Heart left ventricle (tissue), 16 donors: ENCODE data around the gene SORBS2. TPM values are rescaled to one million over a fixed set of nuclear protein-coding genes. Genes with fewer than 3 reads are reported as not detected.

Source experiments
- ATAC-seq, 4 donors: fragments of 200-7000 bp; cut with Tn5 transposase; one replicate each; pipeline ENCODE4 v1.9.1; 2020 to 2022; ENCODE audit warnings: moderate library complexity in 4 of 4, mild to moderate bottlenecking in 3 of 4, moderate number of reproducible peaks in 1 of 4
- DNase-seq, 5 donors: peaks; one replicate each; pipeline ENCODE4 v3.0.0-alpha.2; 2020
- H3K27ac ChIP-seq, 12 donors: fragments of 200-600 bp; sonication (generic) in 4 of 12; one replicate each; pipeline versions ENCODE4 v1.5.0 to v1.8.0; 2016 to 2022; ENCODE audit warnings: mild to moderate bottlenecking in 2 of 12
- H3K27me3 ChIP-seq, 9 donors: fragments of 200-600 bp; sonication (generic) in 2 of 9; one replicate each; pipeline versions ENCODE4 v1.5.1 to v1.8.0; 2016 to 2022; ENCODE audit warnings: mild to moderate bottlenecking in 3 of 9
- H3K36me3 ChIP-seq, 9 donors: fragments of 200-600 bp; sonication (generic) in 2 of 9; one replicate each; pipeline versions ENCODE4 v1.5.0 to v1.8.0; 2018 to 2022; ENCODE audit warnings: mild to moderate bottlenecking in 2 of 9
- H3K4me1 ChIP-seq, 12 donors: fragments of 200-600 bp; sonication (generic) in 4 of 12; one replicate each; pipeline versions ENCODE4 v1.5.0 to v1.8.0; 2016 to 2022; ENCODE audit warnings: mild to moderate bottlenecking in 3 of 12
- H3K4me3 ChIP-seq, 12 donors: fragments of 200-600 bp; sonication (generic) in 4 of 12; one replicate each; pipeline versions ENCODE4 v1.5.0 to v1.8.0; 2017 to 2022; ENCODE audit warnings: mild to moderate bottlenecking in 9 of 12, moderate library complexity in 4 of 12
- H3K9me3 ChIP-seq, 12 donors: fragments of 200-600 bp; sonication (generic) in 4 of 12; one replicate each; pipeline versions ENCODE4 v1.5.0 to v1.8.0; 2016 to 2022; ENCODE audit warnings: mild to moderate bottlenecking in 1 of 12
- POLR2A ChIP-seq, 2 donors: fragments of 450-650 bp; IDR thresholded peaks; one replicate each; pipeline ENCODE4 v1.6.1; 2017; ENCODE audit warnings: antibody characterized with exemption in 2 of 2, mild to moderate bottlenecking in 2 of 2, moderate library complexity in 2 of 2
- WGBS, 4 donors: extraction: QIAGEN DNeasy Blood & Tissue Kit in 2 of 4; methylation state at CpG; one replicate each; pipeline versions ENCODE4 v1.1.5 to v1.1.7; 2013 to 2018; 5-methylcytosine and 5-hydroxymethylcytosine counted together
- intact Hi-C, 10 donors: fragments of 100-400 bp; cut with DNase I; formaldehyde crosslinking; loops; one replicate each; pipeline versions ENCODE4 v1.11.1 to v1.14.2; 2022
- polyA plus RNA-seq, 2 donors: library from polyadenylated mRNA; stranded (reverse); fragments of 200-250 nt; gene quantifications; one replicate each; pipeline ENCODE4 v1.2.3, GENCODE V29; 2013
- total RNA-seq, 9 donors: library from RNA; depleted of rRNA in 2 of 9; stranded (reverse); fragments of >200 nt in 2 of 9; fragmentation: NEBNext Ultra II Directional in 3 of 9; extraction: Animal tissue kit (Norgen Biotek cat#: 25700) in 3 of 9; gene quantifications; one replicate each; pipeline versions ENCODE4 v1.1.0 to v1.2.4, GENCODE V29; 2016 to 2023
- TF ChIP-seq, protein P1 (sequence below), 12 donors: fragments of 200-600 bp; sonication (generic) in 4 of 12; IDR thresholded peaks; one replicate each; pipeline versions ENCODE4 v1.5.0 to v1.8.0; 2018 to 2022; ENCODE audit warnings: antibody characterized with exemption in 12 of 12, mild to moderate bottlenecking in 5 of 12
- donor health status: ischemic (EF 13 %, LVEDD 7.1; RV severe dilation, severe dysfunction).
- donor health status: healthy with polysubstance abuse.
- donor health status: DM: no; HTN: yes; CAD: no.
- donor health status: DM: no; HTN: no; CAD: no.
- donor health status: ischemic (EF 25% LVEDD 6.9; RV normal size, moderate dysfunction).
- donor health status: ischemic (EF 25% LVEDD 5.7; RV mildly dilated, moderate dysfunction).
- donor health status: healthy.
- donor health status: DM: yes; HTN: yes; CAD: no.
- donor health status: ischemic (EF 35%, LVEDD 5.7; RV mildly dilated, moderate dysfunction).
- donor health status: nonischemic (EF 11% LVEDD 7.7; RV severe dilation, severe dysfunction).
- donor health status: DM: yes; HTN: yes; CAD: no.
- donor health status: PGD.
- donor health status: ischemic (EF 29% LVEDD 5.4; RV normal size, mild dysfunction).
- donor health status: nonischemic (EF 23%, LVEDD 6.1; RV moderate dilation, normal function).

SORBS2 gene
- total and polyA plus RNA-seq, 11 donors = 254 to 2,158 (median 1,369) TPM

DNA sequence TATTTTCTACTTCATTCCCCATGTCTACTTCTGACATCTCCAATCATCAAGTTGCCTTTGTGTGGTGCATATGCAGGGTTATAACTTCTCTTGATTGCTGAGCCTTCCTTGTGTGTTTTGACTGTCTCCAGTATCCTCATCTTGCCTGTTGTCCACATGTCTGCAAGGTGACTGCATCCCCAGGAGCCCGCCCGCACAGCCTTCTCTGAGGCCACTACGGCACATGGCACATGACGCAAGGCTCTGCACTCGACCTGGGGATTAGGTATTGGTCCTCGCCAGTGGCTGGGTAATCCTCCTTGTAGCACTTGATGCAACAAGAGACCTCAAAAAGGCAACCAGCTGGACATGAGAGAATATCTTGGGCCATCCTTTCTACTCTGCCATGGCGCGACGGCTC, 122.6 kb downstream of the SORBS2 start:
- DNase-seq = peak in 1 of 5 donors; percentile 61
- peak in 3 of 4 donors; percentile 44 to 71 (median 58) for ATAC-seq

GRCh38 chr4:185685804-185686203, 126.2 kb downstream of the SORBS2 start:
- TF ChIP-seq, protein P1, sequence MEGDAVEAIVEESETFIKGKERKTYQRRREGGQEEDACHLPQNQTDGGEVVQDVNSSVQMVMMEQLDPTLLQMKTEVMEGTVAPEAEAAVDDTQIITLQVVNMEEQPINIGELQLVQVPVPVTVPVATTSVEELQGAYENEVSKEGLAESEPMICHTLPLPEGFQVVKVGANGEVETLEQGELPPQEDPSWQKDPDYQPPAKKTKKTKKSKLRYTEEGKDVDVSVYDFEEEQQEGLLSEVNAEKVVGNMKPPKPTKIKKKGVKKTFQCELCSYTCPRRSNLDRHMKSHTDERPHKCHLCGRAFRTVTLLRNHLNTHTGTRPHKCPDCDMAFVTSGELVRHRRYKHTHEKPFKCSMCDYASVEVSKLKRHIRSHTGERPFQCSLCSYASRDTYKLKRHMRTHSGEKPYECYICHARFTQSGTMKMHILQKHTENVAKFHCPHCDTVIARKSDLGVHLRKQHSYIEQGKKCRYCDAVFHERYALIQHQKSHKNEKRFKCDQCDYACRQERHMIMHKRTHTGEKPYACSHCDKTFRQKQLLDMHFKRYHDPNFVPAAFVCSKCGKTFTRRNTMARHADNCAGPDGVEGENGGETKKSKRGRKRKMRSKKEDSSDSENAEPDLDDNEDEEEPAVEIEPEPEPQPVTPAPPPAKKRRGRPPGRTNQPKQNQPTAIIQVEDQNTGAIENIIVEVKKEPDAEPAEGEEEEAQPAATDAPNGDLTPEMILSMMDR (IDR thresholded peaks at IDR 0.05) = no peak
- TF ChIP-seq POLR2A (IDR thresholded peaks at IDR 0.05) = no peak
- peaks cover 0 to 9% (median 0%) of the 10 kb centered on the region in 9 donors for H3K36me3 ChIP-seq
- H3K27ac ChIP-seq = peak overlapping the region; percentile 28 to 86 (median 58)
- H3K4me1 ChIP-seq = peaks cover 0 to 62% (median 24%) of the 10 kb centered on the region in 12 donors
- H3K9me3 ChIP-seq = no peaks in the 10 kb centered on the region
- no peak for ATAC-seq
- intact Hi-C loops = no loop called here
- no peak overlapping the region for H3K4me3 ChIP-seq
- 78 to 85% (median 83%) methylated on average over 1 of the region's 1 CpG for WGBS, 4 donors
- no peak for DNase-seq
- no peaks in the 10 kb centered on the region for H3K27me3 ChIP-seq

More for the DNA sequence above, 122.6 kb downstream of the SORBS2 start:
- H3K36me3 ChIP-seq = peaks cover 0 to 9% (median 0%) of the 10 kb centered on the region in 9 donors
- TF ChIP-seq, protein P1 (IDR thresholded peaks at IDR 0.05) = no peak
- no peak for TF ChIP-seq POLR2A (IDR thresholded peaks at IDR 0.05)
- H3K4me3 ChIP-seq = no peak overlapping the region
- peak overlapping the region in 2 of 12 donors; percentile 30 to 51 for H3K27ac ChIP-seq
- intact Hi-C loops = no loop called here
- H3K9me3 ChIP-seq = no peaks in the 10 kb centered on the region
- no peaks in the 10 kb centered on the region for H3K27me3 ChIP-seq
- H3K4me1 ChIP-seq = peaks cover 0 to 49% (median 13%) of the 10 kb centered on the region in 12 donors
- 66 to 80% (median 69%) methylated on average over 9 of the region's 9 CpGs for WGBS, 4 donors

- H3K9me3 ChIP-seq = no peaks in the 10 kb centered on the region
- H3K4me3 ChIP-seq = no peak overlapping the region
- no peaks in the 10 kb centered on the region for H3K27me3 ChIP-seq
- DNase-seq (no peak), ATAC-seq (peak in 3 of 4 donors; percentile 19 to 37 (median 22))
- WGBS, 4 donors = 78 to 92% (median 80%) methylated on average over 2 of the region's 2 CpGs
- H3K27ac ChIP-seq = peak overlapping the region in 10 of 12 donors; percentile 2 to 83 (median 52)
- no peak for TF ChIP-seq POLR2A (IDR thresholded peaks at IDR 0.05)
- TF ChIP-seq, protein P1 (IDR thresholded peaks at IDR 0.05) = no peak
- intact Hi-C loops = loop anchor here in 1 of 10 donors (5.0 kb wide), 1 partner anchor 33 kb away; no protein-coding TSS in a partner anchor
- peaks cover 0 to 77% (median 25%) of the 10 kb centered on the region in 12 donors for H3K4me1 ChIP-seq
- H3K36me3 ChIP-seq = peaks cover 0 to 6% (median 0%) of the 10 kb centered on the region in 9 donors
Measured at GRCh38 chr4:185683896-185684295, 128.1 kb downstream of the SORBS2 start.

GRCh38 chr4:185683222-185683621, 128.8 kb downstream of the SORBS2 start:
- H3K4me1 ChIP-seq = peaks cover 0 to 79% (median 26%) of the 10 kb centered on the region in 12 donors
- ATAC-seq (peak; percentile 35 to 84 (median 67)), DNase-seq (peak in 1 of 5 donors; percentile 57)
- intact Hi-C loops = loop anchor here in 1 of 10 donors (5.0 kb wide), 1 partner anchor 34 kb away; no protein-coding TSS in a partner anchor
- no peak overlapping the region for H3K4me3 ChIP-seq
- no peak for TF ChIP-seq POLR2A (IDR thresholded peaks at IDR 0.05)
- TF ChIP-seq, protein P1 (IDR thresholded peaks at IDR 0.05) = no peak
- no peaks in the 10 kb centered on the region for H3K27me3 ChIP-seq
- peaks cover 0 to 5% (median 0%) of the 10 kb centered on the region in 9 donors for H3K36me3 ChIP-seq
- WGBS, 4 donors = 55 to 72% (median 64%) methylated on average over 10 of the region's 10 CpGs
- H3K27ac ChIP-seq = peak overlapping the region in 10 of 12 donors; percentile 3 to 83 (median 52)
- no peaks in the 10 kb centered on the region for H3K9me3 ChIP-seq
